Measurements from ENCODE around the gene BMP5.

BMP5 gene

DNA sequence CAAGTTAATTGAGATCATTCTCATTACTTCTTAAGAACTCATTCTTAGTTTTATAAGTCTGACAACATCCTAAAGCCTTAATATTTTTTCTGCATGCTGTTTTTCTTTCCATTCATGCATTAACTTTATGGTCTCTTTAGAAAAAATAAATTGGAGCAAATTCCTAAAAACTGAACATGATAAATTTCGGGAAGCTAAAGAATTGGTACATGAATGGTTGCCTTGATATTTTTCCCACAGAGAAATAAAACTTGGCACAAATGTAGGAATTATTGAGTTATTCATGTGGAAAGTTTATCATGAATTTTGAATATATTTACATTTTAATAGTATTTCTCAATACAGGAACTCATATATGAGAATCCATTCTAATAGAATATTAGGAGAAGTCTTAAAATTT lies 115.9 kb downstream of the BMP5 start:
- Mint-ChIP-seq H3K9me3 (no peaks in the 10 kb centered on the region), H3K4me1 (ENCODE audit: low read depth) (no peaks in the 10 kb centered on the region), H3K27me3 (no peaks in the 10 kb centered on the region), H3K36me3 (ENCODE audit: low read depth) (no peaks in the 10 kb centered on the region), H3K4me3 (no peak overlapping the region), H3K27ac (no peak overlapping the region)
- intact Hi-C loops (cut with micrococcal nuclease) = no loop called here

DNA sequence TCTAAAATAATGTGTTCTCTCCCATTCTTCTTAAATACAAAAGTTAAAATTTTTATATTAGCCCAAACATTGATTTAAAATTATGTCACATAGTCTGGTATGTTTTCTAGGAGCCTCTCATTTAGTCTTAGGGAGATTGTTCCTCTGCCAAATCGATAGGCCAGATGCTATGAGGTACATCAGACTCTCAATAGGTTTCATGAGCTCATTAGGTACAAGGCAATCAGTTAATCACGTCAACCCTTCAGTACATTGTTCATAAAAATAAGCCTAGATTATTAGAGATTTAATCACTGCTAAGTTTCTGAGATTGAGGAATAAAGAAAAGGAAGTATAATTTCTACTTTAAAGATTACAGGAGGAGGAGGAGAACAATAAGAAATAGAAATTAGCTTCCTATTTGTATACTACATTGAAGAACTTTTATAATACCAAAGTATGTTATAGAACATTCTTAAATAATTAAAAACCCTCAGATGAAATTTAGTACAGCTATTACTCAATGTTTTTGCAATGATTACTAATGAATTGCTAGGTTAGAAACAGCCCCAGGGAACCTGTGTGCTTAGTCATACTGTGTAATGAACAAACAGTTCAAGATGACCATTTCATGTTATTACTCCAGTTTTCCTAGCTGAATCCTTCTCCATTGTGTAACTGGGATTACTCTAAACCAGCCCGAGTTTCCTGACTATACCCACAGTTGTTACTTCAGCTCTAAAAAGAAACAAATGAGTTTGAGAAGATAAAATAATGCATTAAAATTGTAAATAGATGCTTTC lies 117.0 kb downstream of the BMP5 start:
- intact Hi-C loops (cut with micrococcal nuclease) = no loop called here
- Mint-ChIP-seq H3K4me1 (ENCODE audit: low read depth) (no peaks in the 10 kb centered on the region), H3K27me3 (no peaks in the 10 kb centered on the region), H3K9me3 (no peaks in the 10 kb centered on the region), H3K36me3 (ENCODE audit: low read depth) (no peaks in the 10 kb centered on the region), H3K27ac (no peak overlapping the region), H3K4me3 (no peak overlapping the region)

- Mint-ChIP-seq H3K27me3 (no peaks in the 10 kb centered on the region), H3K4me1 (ENCODE audit: low read depth) (no peaks in the 10 kb centered on the region), H3K36me3 (ENCODE audit: low read depth) (no peaks in the 10 kb centered on the region), H3K4me3 (no peak overlapping the region), H3K9me3 (no peaks in the 10 kb centered on the region), H3K27ac (no peak overlapping the region)
- intact Hi-C loops (cut with micrococcal nuclease) = no loop called here
Measured at GRCh38 chr6:55756531-55757031, 118.8 kb downstream of the BMP5 start.

DNA sequence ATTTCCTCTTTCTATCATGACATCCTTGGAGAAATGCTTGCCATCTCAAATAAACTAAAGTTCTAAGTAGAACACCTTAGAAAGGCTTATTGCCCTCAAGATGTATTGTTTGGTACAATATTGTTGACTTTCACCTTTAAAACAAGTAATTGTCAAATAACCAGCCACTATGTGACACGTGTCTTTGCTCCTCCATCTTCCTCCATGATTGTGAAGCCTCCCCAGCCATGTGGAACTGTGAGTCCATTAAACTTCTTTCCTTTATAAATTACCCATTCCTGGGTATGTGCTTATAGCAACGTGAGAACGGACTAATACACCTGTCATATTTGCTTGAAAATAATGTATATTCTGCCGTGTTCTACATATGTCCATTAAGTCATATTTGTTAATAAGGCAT lies 126.5 kb downstream of the BMP5 start:
- H3K9me3 Mint-ChIP-seq = peaks cover 22% of the 10 kb centered on the region
- H3K4me3 Mint-ChIP-seq = no peak overlapping the region
- H3K4me1 Mint-ChIP-seq (ENCODE audit: low read depth) = no peaks in the 10 kb centered on the region
- H3K27me3 Mint-ChIP-seq = no peaks in the 10 kb centered on the region
- intact Hi-C loops (cut with micrococcal nuclease) = no loop called here
- no peak overlapping the region for H3K27ac Mint-ChIP-seq
- H3K36me3 Mint-ChIP-seq (ENCODE audit: low read depth) = no peaks in the 10 kb centered on the region

GRCh38 chr6:55746473-55746872 lies 128.9 kb downstream of the BMP5 start:
- no peak overlapping the region for H3K27ac Mint-ChIP-seq

GRCh38 chr6:55734256-55734655 lies 141.1 kb downstream of the BMP5 start:
- H3K9me3 Mint-ChIP-seq = peaks cover 35% of the 10 kb centered on the region
- H3K4me3 Mint-ChIP-seq = no peak overlapping the region
- H3K36me3 Mint-ChIP-seq (ENCODE audit: low read depth) = no peaks in the 10 kb centered on the region
- no peaks in the 10 kb centered on the region for H3K4me1 Mint-ChIP-seq (ENCODE audit: low read depth)
- H3K27ac Mint-ChIP-seq = no peak overlapping the region
- intact Hi-C loops (cut with micrococcal nuclease) = no loop called here
- no peaks in the 10 kb centered on the region for H3K27me3 Mint-ChIP-seq

More at GRCh38 chr6:55746473-55746872, 128.9 kb downstream of the BMP5 start:
- H3K4me3 Mint-ChIP-seq = no peak overlapping the region
- intact Hi-C loops (cut with micrococcal nuclease) = no loop called here
- peaks cover 22% of the 10 kb centered on the region for H3K9me3 Mint-ChIP-seq
- no peaks in the 10 kb centered on the region for H3K27me3 Mint-ChIP-seq
- no peaks in the 10 kb centered on the region for H3K36me3 Mint-ChIP-seq (ENCODE audit: low read depth)
- H3K4me1 Mint-ChIP-seq (ENCODE audit: low read depth) = no peaks in the 10 kb centered on the region

GRCh38 chr6:55729665-55730064 lies 145.7 kb downstream of the BMP5 start:
- no peaks in the 10 kb centered on the region for H3K4me1 Mint-ChIP-seq (ENCODE audit: low read depth)
- H3K4me3 Mint-ChIP-seq = no peak overlapping the region
- H3K9me3 Mint-ChIP-seq = no peaks in the 10 kb centered on the region
- no peaks in the 10 kb centered on the region for H3K27me3 Mint-ChIP-seq
- intact Hi-C loops (cut with micrococcal nuclease) = no loop called here
- H3K36me3 Mint-ChIP-seq (ENCODE audit: low read depth) = no peaks in the 10 kb centered on the region
- H3K27ac Mint-ChIP-seq = no peak overlapping the region

DNA sequence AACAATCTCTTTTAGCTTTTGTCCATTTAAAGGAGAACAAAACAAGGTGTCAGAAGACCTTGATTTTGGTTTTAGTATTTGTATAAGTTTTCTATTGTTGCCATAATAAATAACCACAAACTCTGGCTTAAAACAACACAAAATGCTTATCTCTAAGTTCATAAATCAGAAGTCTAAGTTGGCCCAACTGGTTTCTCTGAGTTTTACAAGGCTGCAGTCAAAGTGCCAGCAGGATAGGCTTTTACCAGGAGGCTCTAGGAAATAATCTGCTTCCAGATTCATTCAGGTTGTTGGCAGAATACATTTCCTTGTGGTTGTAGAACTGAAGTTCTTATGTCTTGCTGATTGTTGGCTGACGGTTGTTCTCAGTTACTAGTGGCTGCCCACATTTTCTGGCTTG lies 149.2 kb downstream of the BMP5 start:
- Mint-ChIP-seq H3K27me3 (no peaks in the 10 kb centered on the region), H3K4me3 (no peak overlapping the region), H3K9me3 (no peaks in the 10 kb centered on the region), H3K27ac (no peak overlapping the region), H3K36me3 (ENCODE audit: low read depth) (no peaks in the 10 kb centered on the region), H3K4me1 (ENCODE audit: low read depth) (no peaks in the 10 kb centered on the region)
- intact Hi-C loops (cut with micrococcal nuclease) = no loop called here

DNA sequence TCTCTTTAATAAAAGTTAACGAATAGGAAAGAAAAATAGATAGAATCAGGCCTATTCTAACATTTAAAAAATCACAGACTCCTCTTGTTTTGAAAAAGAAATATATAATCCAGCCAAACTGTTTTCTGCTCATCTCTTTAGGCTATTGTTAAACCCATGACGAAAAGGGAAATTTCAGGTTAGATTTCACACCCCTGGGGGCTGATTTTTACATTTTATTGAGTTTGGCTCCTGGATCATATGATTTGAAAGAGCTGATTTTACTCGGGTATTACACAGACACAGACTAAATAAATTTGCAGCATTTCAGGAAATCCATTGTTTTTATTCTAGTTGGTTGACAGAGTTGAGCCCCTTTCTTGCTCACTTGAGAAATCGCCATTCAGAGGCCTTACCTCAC lies 160.6 kb downstream of the BMP5 start:
- Mint-ChIP-seq H3K4me1 (ENCODE audit: low read depth) (no peaks in the 10 kb centered on the region), H3K4me3 (no peak overlapping the region), H3K36me3 (ENCODE audit: low read depth) (no peaks in the 10 kb centered on the region), H3K27me3 (no peaks in the 10 kb centered on the region), H3K9me3 (peaks cover 9% of the 10 kb centered on the region), H3K27ac (no peak overlapping the region)
- intact Hi-C loops (cut with micrococcal nuclease) = no loop called here

DNA sequence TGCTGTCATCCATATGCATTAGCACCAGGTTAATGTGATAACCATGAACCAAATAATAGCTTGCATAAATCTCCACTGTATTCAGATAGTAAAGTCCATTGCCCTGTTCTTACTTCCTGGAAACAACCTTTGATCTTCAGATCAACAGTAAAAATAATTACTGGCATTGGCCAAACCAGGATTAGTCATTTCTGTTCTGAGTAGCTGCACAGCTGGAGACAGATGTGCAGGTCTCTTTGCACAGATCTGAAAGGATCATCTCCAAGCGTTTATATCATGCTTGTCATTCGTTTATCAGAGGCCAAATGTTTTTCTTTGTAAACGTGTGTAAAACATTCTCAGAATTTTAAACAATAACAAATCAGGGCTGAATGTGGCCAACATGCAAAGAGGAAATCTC lies 162.0 kb downstream of the BMP5 start:
- H3K4me3 Mint-ChIP-seq = no peak overlapping the region
- H3K4me1 Mint-ChIP-seq (ENCODE audit: low read depth) = no peaks in the 10 kb centered on the region
- no peaks in the 10 kb centered on the region for H3K36me3 Mint-ChIP-seq (ENCODE audit: low read depth)
- intact Hi-C loops (cut with micrococcal nuclease) = no loop called here
- H3K27ac Mint-ChIP-seq = no peak overlapping the region
- peaks cover 9% of the 10 kb centered on the region for H3K9me3 Mint-ChIP-seq
- H3K27me3 Mint-ChIP-seq = no peaks in the 10 kb centered on the region

- H3K27me3 Mint-ChIP-seq = no peaks in the 10 kb centered on the region
Measured at GRCh38 chr6:55708711-55709110, 166.7 kb downstream of the BMP5 start.

DNA sequence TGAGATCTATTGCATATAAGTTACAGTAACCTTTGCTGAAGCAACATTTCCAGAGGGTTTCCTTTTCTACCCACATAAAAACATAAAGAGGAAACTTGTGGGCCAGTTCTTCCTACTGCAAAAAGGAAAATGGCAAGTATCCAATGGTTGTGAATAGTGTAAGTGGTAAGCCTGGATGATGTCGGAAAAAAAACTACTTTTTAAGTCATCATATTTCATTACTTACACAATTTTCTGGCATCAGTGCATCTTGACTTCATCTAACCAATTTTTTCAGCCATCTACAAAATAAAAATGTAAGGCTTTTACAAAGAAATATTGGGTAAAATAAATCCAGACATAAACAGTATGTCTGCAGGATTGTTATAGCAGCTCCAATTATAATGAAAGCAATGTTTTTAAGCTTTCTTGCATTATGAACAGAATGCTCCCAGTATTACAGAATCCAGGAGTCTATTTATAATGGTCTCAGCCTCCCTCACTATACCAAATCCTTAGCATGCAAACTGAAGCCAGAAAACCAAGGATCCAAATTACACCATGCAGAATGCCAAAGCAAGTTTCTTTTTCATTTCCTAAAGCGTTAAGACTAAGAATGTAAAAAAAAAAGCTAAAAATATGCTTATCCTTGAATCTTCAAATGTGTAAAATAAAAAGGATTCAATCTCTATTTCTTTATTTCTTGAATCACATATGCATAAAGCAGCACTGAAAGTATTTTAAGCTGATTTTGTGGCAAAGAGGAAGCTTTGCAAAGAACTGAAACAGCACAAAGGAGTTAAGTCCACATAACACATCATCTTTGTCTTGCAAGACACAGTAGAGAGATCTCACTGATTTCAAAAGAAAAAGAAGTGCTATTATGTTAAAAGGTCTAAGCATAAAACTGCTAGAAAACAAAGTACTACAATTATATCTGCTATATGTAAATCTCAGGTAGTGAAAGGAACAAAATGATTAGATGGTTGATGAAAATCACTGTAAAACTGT lies 169.6 kb downstream of the BMP5 start:
- intact Hi-C loops (cut with micrococcal nuclease) = no loop called here
- H3K27me3 Mint-ChIP-seq = no peaks in the 10 kb centered on the region
- no peaks in the 10 kb centered on the region for H3K4me1 Mint-ChIP-seq (ENCODE audit: low read depth)
- no peaks in the 10 kb centered on the region for H3K36me3 Mint-ChIP-seq (ENCODE audit: low read depth)
- no peak overlapping the region for H3K4me3 Mint-ChIP-seq
- H3K9me3 Mint-ChIP-seq = peaks cover 16% of the 10 kb centered on the region
- H3K27ac Mint-ChIP-seq = no peak overlapping the region

More at GRCh38 chr6:55708711-55709110, 166.7 kb downstream of the BMP5 start:
- Mint-ChIP-seq H3K9me3 (peaks cover 3% of the 10 kb centered on the region), H3K4me3 (no peak overlapping the region), H3K36me3 (ENCODE audit: low read depth) (no peaks in the 10 kb centered on the region), H3K4me1 (ENCODE audit: low read depth) (no peaks in the 10 kb centered on the region), H3K27ac (no peak overlapping the region)
- intact Hi-C loops (cut with micrococcal nuclease) = no loop called here

DNA sequence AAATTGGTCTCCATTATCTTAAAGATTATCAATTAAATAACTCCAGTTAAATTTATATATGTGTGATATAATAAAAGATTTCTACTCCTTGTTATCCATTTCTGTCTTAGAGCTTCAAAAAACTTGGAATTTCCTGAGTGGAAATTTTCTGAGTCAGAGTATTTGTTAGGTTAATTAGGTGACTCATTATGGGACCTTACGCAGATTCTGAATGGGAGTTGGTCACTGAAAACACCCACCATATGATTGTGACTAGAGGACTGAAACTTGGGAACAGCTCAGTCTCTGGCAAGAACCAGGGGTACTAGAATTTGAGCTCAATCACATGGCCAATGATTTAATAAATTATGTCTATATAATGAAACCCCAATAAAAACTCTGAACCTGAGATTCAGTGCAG lies 171.0 kb downstream of the BMP5 start:
- no peaks in the 10 kb centered on the region for H3K36me3 Mint-ChIP-seq (ENCODE audit: low read depth)
- no peaks in the 10 kb centered on the region for H3K4me1 Mint-ChIP-seq (ENCODE audit: low read depth)
- peaks cover 16% of the 10 kb centered on the region for H3K9me3 Mint-ChIP-seq
- no peaks in the 10 kb centered on the region for H3K27me3 Mint-ChIP-seq
- intact Hi-C loops (cut with micrococcal nuclease) = no loop called here
- H3K27ac Mint-ChIP-seq = no peak overlapping the region
- H3K4me3 Mint-ChIP-seq = no peak overlapping the region

All from dendritic cell treated with granulocyte-macrophage colony-stimulating factor and Interleukin-4, amounts not matched to agents 40 ng/mL and 50 ng/mL, for 4 days (primary cell).